ENCODE data around the gene SHISA4.

- TF ChIP-seq TARDBP (IDR thresholded peaks at IDR 0.05): no peak
- no peak for TF ChIP-seq SUZ12 (IDR thresholded peaks at IDR 0.05)
- TF ChIP-seq SP1 (IDR thresholded peaks at IDR 0.05): no peak
- no peak for TF ChIP-seq HDGF (IDR thresholded peaks at IDR 0.05; ENCODE audit: borderline replicate concordance)
- no peak for TF ChIP-seq FOXM1 (IDR thresholded peaks at IDR 0.05; ENCODE audit: borderline replicate concordance)
- TF ChIP-seq FOXA1 (IDR thresholded peaks at IDR 0.05): no peak
- no peak for TF ChIP-seq BHLHE40 (IDR thresholded peaks at IDR 0.05; ENCODE audit: borderline replicate concordance)
- no peak for TF ChIP-seq L3MBTL2 (conservative IDR thresholded peaks at IDR 0.05)
- TF ChIP-seq ELF4 (IDR thresholded peaks at IDR 0.05): no peak
- TF ChIP-seq ZNF384 (IDR thresholded peaks at IDR 0.05): no peak
- no peak for TF ChIP-seq LEF1 (IDR thresholded peaks at IDR 0.05; ENCODE audit: borderline replicate concordance)
Measured at GRCh38 chr1:201886103-201886885, 2.4 kb upstream of the SHISA4 start.

Measured in HEK293T (cell line).